Psoas muscle (tissue), 8 donors: ENCODE measurements around the gene SLCO2A1. TPM values are rescaled to one million over a fixed set of nuclear protein-coding genes. Genes with fewer than 3 reads are reported as not detected.

Experiments used
- ATAC-seq, 4 donors: fragments of 200-7000 bp; cut with Tn5 transposase; one replicate each; pipeline ENCODE4 v1.9.1; 2020; ENCODE audit warnings: moderate library complexity in 3 of 4, mild to moderate bottlenecking in 2 of 4
- DNase-seq, 2 donors: peaks; one replicate each; pipeline ENCODE4 v3.0.0-alpha.2; 2020
- H3K27ac ChIP-seq: fragments of 200-600 bp; one replicate; pipeline ENCODE4 v1.8.0; 2022
- H3K27me3 ChIP-seq, 3 donors: fragments of 200-600 bp in 1 of 3; one replicate each; pipeline versions ENCODE4 v1.6.1 to v1.8.0; 2013 to 2022; ENCODE audit warnings: low read length in 2 of 3, mild to moderate bottlenecking in 2 of 3, moderate library complexity in 1 of 3; ENCODE audit not compliant: insufficient read depth in 3 of 3
- H3K36me3 ChIP-seq, 2 donors: fragments of 200-600 bp in 1 of 2; one replicate each; pipeline versions ENCODE4 v1.6.1 to v1.8.0; 2013 to 2022; ENCODE audit warnings: low read depth in 1 of 2, mild to moderate bottlenecking in 1 of 2, moderate library complexity in 1 of 2; ENCODE audit not compliant: insufficient read depth in 1 of 2
- H3K4me1 ChIP-seq: fragments of 200-600 bp; one replicate; pipeline ENCODE4 v1.8.0; 2022
- H3K4me3 ChIP-seq: fragments of 200-600 bp; one replicate; pipeline ENCODE4 v1.8.0; 2022; ENCODE audit warnings: mild to moderate bottlenecking
- H3K9me3 ChIP-seq: fragments of 200-600 bp; one replicate; pipeline ENCODE4 v1.8.0; 2022
- WGBS, 3 donors: extraction: QIAGEN DNeasy Blood & Tissue Kit; methylation state at CpG; one replicate each; pipeline versions ENCODE4 v1.1.6 to v1.1.7; 2013; 5-methylcytosine and 5-hydroxymethylcytosine counted together
- intact Hi-C, 2 donors: fragments of 100-400 bp; cut with DNase I; formaldehyde crosslinking; loops; one replicate each; pipeline versions ENCODE4 v1.11.0 to v1.14.2; 2022
- polyA plus RNA-seq, 3 donors: library from polyadenylated mRNA; stranded (reverse); fragments of 200-250 nt; gene quantifications; one replicate each; pipeline ENCODE4 v1.2.3, GENCODE V29; 2013
- total RNA-seq, 4 donors: library from RNA; stranded (reverse); fragmentation: NEBNext Ultra II Directional in 2 of 4; extraction: Animal tissue kit (Norgen Biotek cat#: 25700) in 2 of 4; gene quantifications; one replicate each; pipeline versions ENCODE4 v1.2.1 to v1.2.4, GENCODE V29; 2021 to 2023
- TF ChIP-seq, protein P1 (sequence below): fragments of 200-600 bp; IDR thresholded peaks from one replicate; pipeline ENCODE4 v1.8.0; 2022; ENCODE audit warnings: antibody characterized with exemption
- donor health status: healthy with polysubstance abuse.
- donor health status: DM: no; HTN: no; CAD: no; lungs with moderate emphysema.
- donor health status: Bipolar disorder and iron deficiency.
- donor health status: healthy.
- donor health status: DM: yes; HTN: yes; CAD: no.
- donor health status: DM: no; HTN: no; CAD: no.
- donor health status: DM: no; HTN: no; CAD: no.
- donor health status: DM: yes; HTN: yes; CAD: no.

Gene SLCO2A1
- total and polyA plus RNA-seq, 7 donors: 0.72 to 5.2 (median 3.7) TPM

DNA sequence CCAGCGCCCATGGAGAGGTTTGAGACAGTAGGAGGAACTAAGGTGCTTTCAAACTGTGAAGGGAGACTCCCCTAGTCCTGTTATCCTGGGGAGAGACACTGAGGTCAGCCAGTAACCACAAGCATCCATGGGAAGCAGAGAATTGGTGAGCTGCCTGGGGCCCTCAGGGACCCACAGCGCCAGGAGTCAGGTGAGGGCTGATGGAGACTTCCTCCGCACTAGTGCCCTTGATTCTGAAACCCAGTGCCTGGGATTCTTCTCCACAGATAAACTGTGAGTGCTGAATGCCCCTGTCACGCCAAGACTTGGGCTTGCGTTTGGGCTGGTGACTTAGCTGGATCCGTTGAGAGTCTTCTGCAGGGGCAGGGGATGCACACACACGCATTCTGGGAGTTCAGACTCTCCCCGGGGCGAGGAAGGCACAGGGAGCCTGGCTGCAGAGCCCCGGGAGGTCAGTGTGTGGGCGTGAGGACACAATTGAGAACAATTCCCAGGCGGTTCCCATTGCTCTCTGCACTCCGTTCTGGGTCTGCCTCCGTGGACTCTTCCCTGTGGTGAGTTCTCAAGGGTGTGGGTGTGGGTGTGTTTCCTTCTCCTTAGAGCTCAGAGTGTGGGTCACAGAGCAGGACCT lies 37.9 kb upstream of the SLCO2A1 start:
- H3K9me3 ChIP-seq: no peaks in the 10 kb centered on the region
- intact Hi-C loops: no loop called here
- H3K4me1 ChIP-seq: no peaks in the 10 kb centered on the region
- TF ChIP-seq, protein P1, sequence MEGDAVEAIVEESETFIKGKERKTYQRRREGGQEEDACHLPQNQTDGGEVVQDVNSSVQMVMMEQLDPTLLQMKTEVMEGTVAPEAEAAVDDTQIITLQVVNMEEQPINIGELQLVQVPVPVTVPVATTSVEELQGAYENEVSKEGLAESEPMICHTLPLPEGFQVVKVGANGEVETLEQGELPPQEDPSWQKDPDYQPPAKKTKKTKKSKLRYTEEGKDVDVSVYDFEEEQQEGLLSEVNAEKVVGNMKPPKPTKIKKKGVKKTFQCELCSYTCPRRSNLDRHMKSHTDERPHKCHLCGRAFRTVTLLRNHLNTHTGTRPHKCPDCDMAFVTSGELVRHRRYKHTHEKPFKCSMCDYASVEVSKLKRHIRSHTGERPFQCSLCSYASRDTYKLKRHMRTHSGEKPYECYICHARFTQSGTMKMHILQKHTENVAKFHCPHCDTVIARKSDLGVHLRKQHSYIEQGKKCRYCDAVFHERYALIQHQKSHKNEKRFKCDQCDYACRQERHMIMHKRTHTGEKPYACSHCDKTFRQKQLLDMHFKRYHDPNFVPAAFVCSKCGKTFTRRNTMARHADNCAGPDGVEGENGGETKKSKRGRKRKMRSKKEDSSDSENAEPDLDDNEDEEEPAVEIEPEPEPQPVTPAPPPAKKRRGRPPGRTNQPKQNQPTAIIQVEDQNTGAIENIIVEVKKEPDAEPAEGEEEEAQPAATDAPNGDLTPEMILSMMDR: no peak
- no peaks in the 10 kb centered on the region for H3K36me3 ChIP-seq
- no peaks in the 10 kb centered on the region for H3K27me3 ChIP-seq
- ATAC-seq (no peak), DNase-seq (no peak)
- no peak overlapping the region for H3K27ac ChIP-seq
- H3K4me3 ChIP-seq: no peak overlapping the region
- WGBS, 3 donors: 79 to 85% (median 82%) methylated on average over 14 of the region's 14 CpGs

GRCh38 chr3:134066651-134067530 lies 37.2 kb upstream of the SLCO2A1 start:
- Histone ChIP-seq H3K27ac (no peak overlapping the region), H3K27me3 (no peaks in the 10 kb centered on the region), H3K36me3 (no peaks in the 10 kb centered on the region), H3K9me3 (no peaks in the 10 kb centered on the region), H3K4me1 (no peaks in the 10 kb centered on the region), H3K4me3 (no peak overlapping the region)
- 62 to 72% (median 67%) methylated on average over 8 of the region's 8 CpGs for WGBS, 3 donors
- ATAC-seq: no peak
- DNase-seq: no peak
- TF ChIP-seq, protein P1: no peak
- intact Hi-C loops: no loop called here

DNA sequence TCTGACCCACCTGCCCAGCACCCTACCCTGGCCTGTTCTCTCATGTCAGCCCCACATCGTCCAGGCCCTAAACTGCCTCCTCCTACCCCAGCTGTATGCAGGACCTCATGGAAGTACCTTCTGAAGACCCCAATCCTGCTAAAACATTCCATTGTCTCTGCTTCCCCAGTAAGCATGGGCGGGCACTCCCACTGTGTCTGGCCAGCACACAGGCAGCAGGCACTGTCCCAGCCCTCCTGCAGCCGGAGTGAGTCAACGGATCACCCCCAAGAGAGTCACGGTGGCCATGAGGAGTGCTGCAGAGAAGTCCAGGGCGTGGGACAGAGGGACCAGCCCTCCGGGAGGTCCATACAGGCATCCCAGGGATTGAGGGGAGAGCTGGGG lies 36.4 kb upstream of the SLCO2A1 start:
- H3K36me3 ChIP-seq: no peaks in the 10 kb centered on the region
- intact Hi-C loops: no loop called here
- no peaks in the 10 kb centered on the region for H3K9me3 ChIP-seq
- no peaks in the 10 kb centered on the region for H3K27me3 ChIP-seq
- ATAC-seq (no peak), DNase-seq (no peak)
- no peak overlapping the region for H3K4me3 ChIP-seq
- H3K27ac ChIP-seq: no peak overlapping the region
- H3K4me1 ChIP-seq: no peaks in the 10 kb centered on the region
- TF ChIP-seq, protein P1: no peak
- WGBS, 3 donors: 80 to 89% (median 82%) methylated on average over 7 of the region's 7 CpGs

- Histone ChIP-seq H3K4me1 (peaks cover 4% of the 10 kb centered on the region), H3K27me3 (no peaks in the 10 kb centered on the region), H3K36me3 (no peaks in the 10 kb centered on the region), H3K27ac (no peak overlapping the region), H3K9me3 (no peaks in the 10 kb centered on the region), H3K4me3 (no peak overlapping the region)
- TF ChIP-seq, protein P1: no peak
- intact Hi-C loops: no loop called here
- no peak for DNase-seq
- WGBS, 3 donors: 79 to 81% (median 80%) methylated on average over 9 of the region's 9 CpGs
- ATAC-seq: no peak
Observed at GRCh38 chr3:134065252-134066157, 35.8 kb upstream of the SLCO2A1 start.
